ENCODE measurements around the gene CFAP77. TPM values are rescaled to one million over a fixed set of nuclear protein-coding genes. Genes with fewer than 3 reads are reported as not detected.

Gene CFAP77
- total RNA-seq, 1 experiment from 2014 or later = not detected

- no peak overlapping the region for H3K4me3 ChIP-seq (ENCODE audit: low read depth, low read length, poor library complexity, severe bottlenecking)
- peaks cover 12% of the 10 kb centered on the region for H3K4me1 ChIP-seq (ENCODE audit: insufficient read depth, low read length, poor library complexity, severe bottlenecking)
- H3K27ac ChIP-seq (ENCODE audit: low read depth, low read length, poor library complexity, severe bottlenecking) = no peak overlapping the region
- no peaks in the 10 kb centered on the region for H3K27me3 ChIP-seq (replicated peaks; ENCODE audit: insufficient read depth, low read depth, low read length, poor library complexity)
- no peak for DNase-seq (ENCODE audit: low spot score)
- ChIA-PET CTCF (interaction anchor here (0.6 to 1.1 kb wide), 2 partner anchors 25 to 1066 kb away, joined by 6 to 7 read pairs; no protein-coding TSS in a partner anchor), POLR2A (ENCODE audit: low non-redundant PET) (no interaction called here)
- H3K9me3 ChIP-seq (ENCODE audit: low read depth, low read length, poor library complexity, severe bottlenecking) = no peaks in the 10 kb centered on the region
- TF ChIP-seq EZH2 (IDR thresholded peaks at IDR 0.05; ENCODE audit: borderline replicate concordance, low read depth, low read length, poor library complexity, severe bottlenecking) (no peak), CTCF (conservative IDR thresholded peaks at IDR 0.05; ENCODE audit: low read depth, low read length) (no peak)
- BruUV-seq (replicated peaks) = no TSS peak
- intact Hi-C loops (cut with micrococcal nuclease; ENCODE audit: unreplicated experiment) = no loop called here
- no peaks in the 10 kb centered on the region for H3K36me3 ChIP-seq (ENCODE audit: insufficient read depth, low read length, poor library complexity, severe bottlenecking)
These were observed 137.0 kb downstream of the CFAP77 start for GRCh38 chr9:132547052-132547431.

- intact Hi-C loops (cut with micrococcal nuclease; ENCODE audit: unreplicated experiment) = no loop called here
- CTCF ChIA-PET = no interaction called here
- Histone ChIP-seq H3K27ac (ENCODE audit: low read depth, low read length, poor library complexity, severe bottlenecking) (no peak overlapping the region), H3K36me3 (ENCODE audit: insufficient read depth, low read length, poor library complexity, severe bottlenecking) (no peaks in the 10 kb centered on the region), H3K4me1 (ENCODE audit: insufficient read depth, low read length, poor library complexity, severe bottlenecking) (peaks cover 12% of the 10 kb centered on the region), H3K9me3 (ENCODE audit: low read depth, low read length, poor library complexity, severe bottlenecking) (no peaks in the 10 kb centered on the region), H3K27me3 (replicated peaks; ENCODE audit: insufficient read depth, low read depth, low read length, poor library complexity) (no peaks in the 10 kb centered on the region), H3K4me3 (ENCODE audit: low read depth, low read length, poor library complexity, severe bottlenecking) (no peak overlapping the region)
- no TSS peak for BruUV-seq (replicated peaks)
- TF ChIP-seq CTCF (conservative IDR thresholded peaks at IDR 0.05; ENCODE audit: low read depth, low read length) (no peak), EZH2 (IDR thresholded peaks at IDR 0.05; ENCODE audit: borderline replicate concordance, low read depth, low read length, poor library complexity, severe bottlenecking) (no peak)
- DNase-seq (ENCODE audit: low spot score) = no peak
- POLR2A ChIA-PET (ENCODE audit: low non-redundant PET) = no interaction called here
These were observed 137.4 kb downstream of the CFAP77 start for GRCh38 chr9:132547436-132547835.

DNA sequence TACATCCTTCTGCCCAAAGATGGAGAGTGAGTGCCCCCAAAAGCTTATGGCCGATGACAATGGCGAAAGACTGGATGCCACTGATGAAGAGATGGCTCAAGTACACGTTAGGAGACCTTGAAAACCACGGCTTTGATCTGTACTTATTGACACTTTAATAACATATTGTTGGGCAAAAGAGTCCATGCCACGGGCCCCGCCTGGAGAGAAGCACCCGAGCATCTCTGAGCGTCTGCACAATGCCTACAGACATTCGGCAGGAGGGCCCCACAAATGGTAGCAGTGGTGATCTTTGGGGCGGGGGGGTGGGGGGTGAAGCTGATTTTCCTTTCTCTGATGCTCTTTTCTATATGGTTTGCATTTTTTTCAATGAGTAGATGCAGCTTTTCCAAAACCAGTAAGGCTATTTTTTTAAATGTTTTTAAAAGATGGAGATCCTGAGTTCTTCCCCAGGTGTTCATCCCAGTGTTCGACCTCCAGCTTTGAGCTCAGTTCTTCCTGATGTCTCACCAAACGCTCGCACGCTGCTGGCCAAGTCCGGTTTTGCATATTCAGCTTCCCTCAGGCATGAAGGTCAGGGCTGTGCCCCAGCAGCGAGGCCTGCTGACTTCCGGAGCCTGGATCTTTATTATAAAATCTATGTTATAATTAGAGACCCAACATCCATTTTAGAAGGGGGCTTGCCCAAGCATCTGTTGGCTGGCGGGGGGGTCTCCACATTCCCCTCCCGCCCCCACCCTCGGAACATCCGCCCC lies 138.1 kb downstream of the CFAP77 start:
- BruUV-seq (replicated peaks) = no TSS peak
- no peaks in the 10 kb centered on the region for H3K36me3 ChIP-seq (ENCODE audit: insufficient read depth, low read length, poor library complexity, severe bottlenecking)
- no peak for DNase-seq (ENCODE audit: low spot score)
- no peak overlapping the region for H3K4me3 ChIP-seq (ENCODE audit: low read depth, low read length, poor library complexity, severe bottlenecking)
- H3K27ac ChIP-seq (ENCODE audit: low read depth, low read length, poor library complexity, severe bottlenecking) = no peak overlapping the region
- H3K4me1 ChIP-seq (ENCODE audit: insufficient read depth, low read length, poor library complexity, severe bottlenecking) = peaks cover 12% of the 10 kb centered on the region
- TF ChIP-seq CTCF (conservative IDR thresholded peaks at IDR 0.05; ENCODE audit: low read depth, low read length) (no peak), EZH2 (IDR thresholded peaks at IDR 0.05; ENCODE audit: borderline replicate concordance, low read depth, low read length, poor library complexity, severe bottlenecking) (no peak)
- no peaks in the 10 kb centered on the region for H3K9me3 ChIP-seq (ENCODE audit: low read depth, low read length, poor library complexity, severe bottlenecking)
- no peaks in the 10 kb centered on the region for H3K27me3 ChIP-seq (replicated peaks; ENCODE audit: insufficient read depth, low read depth, low read length, poor library complexity)
- ChIA-PET CTCF (interaction anchor here (0.5 kb wide), 1 partner anchor 92 kb away, joined by 3 read pairs; no protein-coding TSS in a partner anchor), POLR2A (ENCODE audit: low non-redundant PET) (no interaction called here)
- intact Hi-C loops (cut with micrococcal nuclease; ENCODE audit: unreplicated experiment) = no loop called here

All from A673 (cell line).